HFF-Myc (cell line): ENCODE measurements around the gene IL15RA.

Experiments used
- DNase-seq: peaks from one replicate; pipeline ENCODE4 v3.0.0-alpha.2; 2011; ENCODE audit warnings: low read depth; ENCODE audit errors: extremely low read depth
- H3K4me3 ChIP-seq: replicated peaks from 2 replicates; pipeline ENCODE4 v1.5.1; 2011; ENCODE audit warnings: low read depth, mild to moderate bottlenecking, control low read depth, low read length
- CTCF ChIP-seq: IDR thresholded peaks from 2 replicates; pipeline ENCODE4 v1.5.1; 2012; ENCODE audit warnings: mild to moderate bottlenecking, low read depth, low read length, control low read depth; ENCODE audit errors: missing control alignments

IL15RA gene

DNA sequence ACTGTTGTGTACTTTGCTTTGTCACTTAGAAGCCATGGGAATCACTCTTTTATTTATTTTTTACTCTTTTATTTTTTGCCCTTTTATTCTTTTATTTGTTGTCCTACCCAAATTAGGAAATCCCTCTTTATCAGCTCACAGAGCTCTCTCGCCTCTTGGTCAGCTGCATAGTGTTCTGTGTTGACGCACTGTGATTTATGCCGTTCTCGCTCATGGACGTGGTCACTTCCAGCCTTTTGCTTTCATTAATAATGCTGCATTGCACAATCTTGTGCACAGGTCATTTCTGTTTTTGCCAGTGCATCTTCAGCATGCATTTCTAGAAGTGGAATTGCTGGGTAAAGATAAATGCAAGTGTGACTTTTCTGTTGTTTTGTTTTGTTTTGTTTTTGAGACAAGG, 45.0 kb downstream of the IL15RA start:
- no peak overlapping the region for H3K4me3 ChIP-seq
- no peak for DNase-seq
- no peak for TF ChIP-seq CTCF

GRCh38 chr10:5930272-5930671, 47.1 kb downstream of the IL15RA start:
- H3K4me3 ChIP-seq = no peak overlapping the region
- TF ChIP-seq CTCF = no peak
- no peak for DNase-seq

DNA sequence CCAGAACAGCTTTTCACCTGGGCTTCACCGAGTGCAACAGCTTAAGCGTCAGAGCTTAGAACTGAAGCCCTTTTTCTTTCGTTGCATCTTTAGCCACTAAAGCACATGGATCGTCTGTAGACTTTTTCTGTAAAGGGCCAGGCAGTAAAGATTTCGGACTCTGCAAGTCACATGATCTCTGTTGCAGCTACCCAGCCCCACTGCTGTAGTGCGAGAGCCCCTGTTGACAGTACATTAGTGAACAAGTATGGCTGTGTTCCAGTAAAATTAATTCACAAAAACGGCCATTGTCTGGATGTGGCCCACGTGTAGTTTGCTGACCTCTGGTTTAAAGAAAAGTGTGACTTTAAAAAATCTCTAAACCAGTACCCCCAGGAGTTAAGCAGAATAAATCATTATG, 47.9 kb downstream of the IL15RA start:
- H3K4me3 ChIP-seq = no peak overlapping the region
- no peak for DNase-seq
- TF ChIP-seq CTCF = no peak

GRCh38 chr10:5927306-5927705, 50.0 kb downstream of the IL15RA start:
- DNase-seq = no peak
- TF ChIP-seq CTCF = no peak
- H3K4me3 ChIP-seq = no peak overlapping the region

- no peak for TF ChIP-seq CTCF
- no peak for DNase-seq
These were observed 52.5 kb downstream of the IL15RA start for GRCh38 chr10:5924889-5925288.

GRCh38 chr10:5921746-5922145, 55.6 kb downstream of the IL15RA start:
- DNase-seq = no peak
- no peak overlapping the region for H3K4me3 ChIP-seq
- no peak for TF ChIP-seq CTCF

More at GRCh38 chr10:5924889-5925288, 52.5 kb downstream of the IL15RA start:
- H3K4me3 ChIP-seq = no peak overlapping the region

DNA sequence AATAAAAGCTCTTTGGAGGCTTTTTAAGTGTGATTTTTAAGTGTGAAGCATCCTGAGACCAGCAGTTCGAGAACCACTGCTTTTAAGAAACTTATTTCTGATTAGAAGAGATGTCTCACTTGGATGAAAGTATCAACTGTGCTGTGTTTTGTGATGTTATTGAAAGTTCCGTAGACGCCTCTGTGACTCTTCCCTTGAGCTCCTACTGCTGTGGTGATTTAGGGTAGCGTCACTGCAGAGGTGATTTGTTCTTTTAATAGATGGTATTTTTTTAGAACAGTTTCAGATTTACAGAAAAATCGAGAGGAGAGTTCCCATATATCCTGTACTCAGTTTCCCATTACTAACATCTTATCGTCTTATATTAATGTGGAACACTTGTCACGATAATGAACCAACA, 57.8 kb downstream of the IL15RA start:
- H3K4me3 ChIP-seq = no peak overlapping the region
- DNase-seq = no peak
- no peak for TF ChIP-seq CTCF
